GM21529 (cell line): ENCODE data around the gene RAB7B.
"Not testable (repeated sequence)": the region's sequence is repeated elsewhere in the genome, so short reads cannot be mapped to it uniquely, and the experiment has no call there.

Source experiments
- ATAC-seq: cut with Tn5 transposase; IDR thresholded peaks from one replicate; pipeline ENCODE4 v1.9.1; 2021; ENCODE audit not compliant: unreplicated experiment

The RAB7B gene

GRCh38 chr1:206002871-206003801 lies at the start of gene RAB7B:
TSS of gene RAB7B (minus strand) at chr1:206003395. CDS start at chr1:205994135, 9,260 bp downstream.
- no peak for ATAC-seq

GRCh38 chr1:206052231-206052865 lies 49.2 kb upstream of the RAB7B start:
- ATAC-seq = not testable (repeated sequence)

- ATAC-seq = peak; percentile 87
Observed at GRCh38 chr1:206050655-206051235, 47.5 kb upstream of the RAB7B start.

- no peak for ATAC-seq
Observed at GRCh38 chr1:206049919-206050600, 46.9 kb upstream of the RAB7B start.

DNA sequence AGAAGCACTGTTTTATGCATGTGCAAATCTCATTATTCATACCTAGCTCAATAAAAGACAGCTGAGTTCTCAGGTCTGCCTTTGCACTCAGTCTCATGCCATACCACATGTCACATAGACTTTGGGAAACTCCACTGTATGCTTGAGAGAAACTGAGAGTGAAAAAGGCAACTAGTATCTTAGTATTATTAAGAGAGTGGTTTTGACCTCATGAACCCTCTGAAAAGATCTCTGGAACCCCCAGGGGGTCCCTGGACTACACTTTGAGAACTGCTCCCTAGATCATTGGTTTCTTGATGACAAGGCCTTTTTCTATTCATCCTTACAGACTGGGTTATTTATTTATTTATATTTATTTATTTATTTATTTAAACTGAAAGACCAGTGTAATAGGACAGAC lies 46.1 kb upstream of the RAB7B start:
- peak; percentile 49 for ATAC-seq

- ATAC-seq = no peak
Observed at GRCh38 chr1:206048582-206048981, 45.4 kb upstream of the RAB7B start.

DNA sequence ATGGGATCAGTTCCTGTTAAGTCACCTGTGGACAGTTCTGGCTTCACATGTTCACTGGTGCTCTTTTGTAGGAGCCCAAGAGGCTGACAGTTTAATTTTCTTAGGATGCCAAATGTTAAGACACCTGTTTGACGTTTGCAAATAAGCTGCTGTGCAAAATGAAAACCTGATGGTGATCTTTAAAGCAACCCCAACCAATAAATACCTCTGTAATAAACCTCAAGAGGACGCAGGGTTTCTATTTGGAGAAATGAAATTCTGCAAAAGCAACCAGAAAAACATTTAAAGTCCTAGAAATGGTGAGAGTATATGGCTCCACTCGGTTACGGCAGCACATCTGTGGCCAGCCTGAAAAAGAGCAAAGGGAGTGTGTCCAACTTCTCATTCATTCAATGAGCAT lies 44.1 kb upstream of the RAB7B start:
- no peak for ATAC-seq

GRCh38 chr1:206041640-206042039 lies 38.4 kb upstream of the RAB7B start:
- peak; percentile 44 for ATAC-seq

GRCh38 chr1:206040328-206040727 lies 37.1 kb upstream of the RAB7B start:
- ATAC-seq = no peak

- ATAC-seq = no peak
Observed at GRCh38 chr1:206039046-206039973, 36.1 kb upstream of the RAB7B start.

- ATAC-seq = no peak
Observed at GRCh38 chr1:206037581-206037980, 34.4 kb upstream of the RAB7B start.

DNA sequence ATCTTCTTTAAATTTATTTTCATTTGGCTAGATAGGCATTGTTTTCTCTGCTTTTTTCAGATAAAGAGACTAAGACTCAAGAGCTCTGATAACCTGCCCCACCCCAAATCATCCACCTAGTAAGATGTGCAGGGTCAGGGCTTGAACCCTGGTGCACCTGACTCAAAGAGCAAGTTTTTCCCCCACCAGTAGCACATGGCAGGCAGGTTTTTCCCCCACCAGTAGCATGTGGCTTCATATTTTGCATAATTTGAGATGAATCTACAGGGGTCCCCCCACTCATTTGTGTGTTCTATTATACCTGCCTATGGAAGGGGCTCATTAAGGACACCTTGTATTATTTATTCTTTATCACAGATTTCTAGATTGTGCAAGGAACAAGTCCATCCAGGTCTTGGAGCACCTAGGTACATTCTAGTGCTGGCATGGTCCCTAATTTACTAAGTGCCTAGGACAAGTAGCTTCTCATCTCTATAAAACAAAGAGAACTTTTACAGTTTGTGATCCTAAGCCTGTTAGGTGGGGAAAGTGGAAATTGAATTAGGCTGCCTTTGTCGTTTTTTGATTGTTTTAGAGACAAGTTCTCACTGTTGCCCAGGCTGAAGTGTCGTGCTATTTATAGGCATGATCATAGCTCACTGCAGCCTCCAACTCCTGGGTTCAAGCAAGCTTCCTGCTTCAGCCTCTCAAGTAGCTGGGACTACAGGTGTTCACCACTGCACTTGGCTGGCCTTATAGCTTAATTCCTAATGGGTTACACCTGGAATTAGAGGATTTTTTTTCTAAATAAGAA lies 33.7 kb upstream of the RAB7B start:
- ATAC-seq = no peak

DNA sequence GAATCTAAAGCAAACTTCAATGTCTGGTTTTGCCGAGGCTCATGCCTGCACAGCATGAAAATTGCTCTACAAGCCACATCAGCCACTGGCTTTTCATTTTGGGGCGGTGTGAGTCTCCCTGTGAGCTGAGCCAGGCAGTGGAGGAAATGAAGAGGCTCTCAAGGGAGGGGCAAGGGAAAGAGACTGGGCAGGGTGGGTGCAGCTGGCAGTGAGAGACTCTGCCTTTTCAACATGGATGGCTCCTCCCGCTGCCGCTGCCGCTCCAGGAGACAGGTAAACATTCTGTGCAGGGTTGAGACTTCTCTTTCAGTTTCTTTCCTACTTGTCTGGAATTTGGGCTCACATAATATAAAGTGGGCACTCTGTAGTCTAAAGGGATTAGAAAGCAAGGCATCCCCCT lies 31.8 kb upstream of the RAB7B start:
- ATAC-seq = no peak

DNA sequence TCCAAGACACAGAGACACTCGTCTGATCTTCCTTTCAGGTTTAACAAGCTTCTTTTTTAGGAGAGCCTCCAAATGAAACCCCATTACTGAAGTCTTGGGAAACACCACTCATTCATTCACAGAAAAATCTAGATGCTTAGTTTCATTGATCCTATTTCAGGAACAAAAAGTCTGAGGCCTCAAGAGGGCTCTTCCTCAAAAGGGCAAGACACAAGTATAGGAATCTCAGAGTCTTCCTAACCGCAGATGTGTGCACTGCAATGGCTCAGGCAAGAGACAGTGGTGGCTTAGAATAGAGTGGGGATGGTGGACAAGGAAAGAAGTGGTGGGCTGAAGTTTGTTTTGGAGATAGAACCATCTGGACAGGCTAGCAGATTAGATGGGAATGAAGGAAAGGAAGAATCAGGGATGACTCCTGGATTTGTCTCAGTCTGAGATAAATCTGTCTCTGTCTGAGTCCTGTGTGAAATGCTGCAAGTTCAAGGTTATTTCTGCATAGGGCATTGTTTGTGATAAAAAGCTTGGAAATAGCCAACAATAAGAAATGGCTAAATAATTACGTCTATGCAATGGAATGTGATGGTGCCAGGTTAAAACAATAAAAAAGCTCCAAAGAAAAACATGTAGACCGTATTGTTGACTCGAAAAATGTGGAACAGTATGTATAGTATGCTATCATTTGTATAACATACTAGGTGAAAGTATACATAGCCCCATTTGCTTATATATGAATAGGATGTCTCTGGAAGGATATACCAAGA lies 29.4 kb upstream of the RAB7B start:
- no peak for ATAC-seq

DNA sequence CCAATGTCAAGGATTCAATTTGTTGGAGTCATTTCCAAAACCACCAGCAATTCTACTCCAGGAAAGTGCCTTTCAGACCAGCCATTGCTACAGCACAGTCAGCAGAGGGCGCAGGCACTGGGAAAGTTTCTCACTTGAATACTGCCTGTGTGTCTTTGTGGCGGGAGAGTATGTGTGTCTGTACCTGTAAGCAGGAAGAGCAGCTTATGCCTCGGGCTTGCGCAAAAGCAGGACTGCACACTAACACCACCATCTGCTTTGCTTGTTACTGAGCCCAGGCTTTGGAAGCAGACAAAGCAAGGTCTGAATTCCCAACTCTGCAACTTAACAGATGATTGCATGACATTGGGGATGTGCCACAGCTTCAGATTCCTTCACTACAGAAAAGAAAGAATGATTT lies 27.5 kb upstream of the RAB7B start:
- peak; percentile 76 for ATAC-seq

- no peak for ATAC-seq
Observed at GRCh38 chr1:206030191-206030590, 27.0 kb upstream of the RAB7B start.

- ATAC-seq = no peak
Observed at GRCh38 chr1:206029484-206029883, 26.3 kb upstream of the RAB7B start.

GRCh38 chr1:206025283-206025820 lies 22.2 kb upstream of the RAB7B start:
- ATAC-seq = no peak
